ENCODE data around the gene ANKHD1.
"Not testable (repeated sequence)": the region's sequence is repeated elsewhere in the genome, so short reads cannot be mapped to it uniquely, and the experiment has no call there.

ANKHD1 gene

GRCh38 chr5:140565024-140565779 lies 163.6 kb downstream of the ANKHD1 start:
- no peak for DNase-seq (ENCODE audit: low read depth)

GRCh38 chr5:140565780-140566095 lies 164.1 kb downstream of the ANKHD1 start:
- no peak for DNase-seq (ENCODE audit: low read depth)

- no peak for DNase-seq (ENCODE audit: low read depth)
Observed at GRCh38 chr5:140566665-140567064, 165.0 kb downstream of the ANKHD1 start.

GRCh38 chr5:140567136-140567818 lies 165.6 kb downstream of the ANKHD1 start:
- DNase-seq (ENCODE audit: low read depth), result no peak

- no peak for DNase-seq (ENCODE audit: low read depth)
Observed at GRCh38 chr5:140567871-140568270, 166.2 kb downstream of the ANKHD1 start.

GRCh38 chr5:140568443-140569063 lies 166.9 kb downstream of the ANKHD1 start:
- DNase-seq (ENCODE audit: low read depth), result no peak

GRCh38 chr5:140569197-140569596 lies 167.6 kb downstream of the ANKHD1 start:
- no peak for DNase-seq (ENCODE audit: low read depth)

GRCh38 chr5:140570058-140570457 lies 168.4 kb downstream of the ANKHD1 start:
- no peak for DNase-seq (ENCODE audit: low read depth)

GRCh38 chr5:140570488-140570887 lies 168.9 kb downstream of the ANKHD1 start:
- no peak for DNase-seq (ENCODE audit: low read depth)

- no peak for DNase-seq (ENCODE audit: low read depth)
Observed at GRCh38 chr5:140571105-140571504, 169.5 kb downstream of the ANKHD1 start.

- DNase-seq (ENCODE audit: low read depth), result no peak
Observed at GRCh38 chr5:140573683-140574082, 172.1 kb downstream of the ANKHD1 start.

GRCh38 chr5:140574165-140574564 lies 172.5 kb downstream of the ANKHD1 start:
- DNase-seq (ENCODE audit: low read depth), result no peak

GRCh38 chr5:140575309-140575708 lies 173.7 kb downstream of the ANKHD1 start:
- DNase-seq (ENCODE audit: low read depth), result no peak

GRCh38 chr5:140576776-140577201 lies 175.2 kb downstream of the ANKHD1 start:
- no peak for DNase-seq (ENCODE audit: low read depth)

- DNase-seq (ENCODE audit: low read depth), result not testable (repeated sequence)
Observed at GRCh38 chr5:140579188-140579747, 177.6 kb downstream of the ANKHD1 start.

GRCh38 chr5:140587495-140587894 lies 185.9 kb downstream of the ANKHD1 start:
- no peak for DNase-seq (ENCODE audit: low read depth)

GRCh38 chr5:140588311-140589070 lies 186.9 kb downstream of the ANKHD1 start:
- no peak for DNase-seq (ENCODE audit: low read depth)
